Measurements from ENCODE around the gene COL6A1.

The COL6A1 gene

GRCh38 chr21:45994086-45994661 lies 12.6 kb downstream of the COL6A1 start:
- DNase-seq (ENCODE audit: low read depth in 2 of 2) = no peak

- DNase-seq (ENCODE audit: low read depth in 2 of 2) = no peak
These were observed 13.5 kb downstream of the COL6A1 start for GRCh38 chr21:45994759-45995685.

- DNase-seq (ENCODE audit: low read depth in 2 of 2) = no peak
These were observed 14.2 kb downstream of the COL6A1 start for GRCh38 chr21:45995686-45996179.

GRCh38 chr21:45996311-45997204 lies 15.0 kb downstream of the COL6A1 start:
- DNase-seq (ENCODE audit: low read depth in 2 of 2) = no peak

- DNase-seq (ENCODE audit: low read depth in 2 of 2) = no peak
These were observed 15.6 kb downstream of the COL6A1 start for GRCh38 chr21:45997205-45997494.

GRCh38 chr21:45997495-45998275 lies 16.1 kb downstream of the COL6A1 start:
- no peak for DNase-seq (ENCODE audit: low read depth in 2 of 2)

GRCh38 chr21:45998276-45998701 lies 16.7 kb downstream of the COL6A1 start:
- no peak for DNase-seq (ENCODE audit: low read depth in 2 of 2)

- no peak for DNase-seq (ENCODE audit: low read depth in 2 of 2)
These were observed 17.5 kb downstream of the COL6A1 start for GRCh38 chr21:45998871-45999580.

- DNase-seq (ENCODE audit: low read depth in 2 of 2) = no peak
These were observed 18.1 kb downstream of the COL6A1 start for GRCh38 chr21:45999581-46000181.

GRCh38 chr21:46000182-46000730 lies 18.7 kb downstream of the COL6A1 start:
- DNase-seq (ENCODE audit: low read depth in 2 of 2) = no peak

- DNase-seq (ENCODE audit: low read depth in 2 of 2) = no peak
These were observed 19.4 kb downstream of the COL6A1 start for GRCh38 chr21:46000731-46001641.

GRCh38 chr21:46001821-46002681 lies 20.5 kb downstream of the COL6A1 start:
- no peak for DNase-seq (ENCODE audit: low read depth in 2 of 2)

- DNase-seq (ENCODE audit: low read depth in 2 of 2) = no peak
These were observed 21.4 kb downstream of the COL6A1 start for GRCh38 chr21:46002841-46003574.

GRCh38 chr21:46003575-46004007 lies 22.0 kb downstream of the COL6A1 start:
- no peak for DNase-seq (ENCODE audit: low read depth in 2 of 2)

GRCh38 chr21:46004168-46004861 lies 22.7 kb downstream of the COL6A1 start:
- no peak for DNase-seq (ENCODE audit: low read depth in 2 of 2)

- DNase-seq (ENCODE audit: low read depth in 2 of 2) = no peak
These were observed 23.5 kb downstream of the COL6A1 start for GRCh38 chr21:46005081-46005480.

GRCh38 chr21:46005481-46005881 lies 23.9 kb downstream of the COL6A1 start:
- DNase-seq (ENCODE audit: low read depth in 2 of 2) = no peak
